A673 (cell line): Measurements from ENCODE around the gene PCDHGA11. TPM values are rescaled to one million over a fixed set of nuclear protein-coding genes. Genes with fewer than 3 reads are reported as not detected.
"Not testable (repeated sequence)": the region's sequence is repeated elsewhere in the genome, so short reads cannot be mapped to it uniquely, and the experiment has no call there.

ENCODE experiments used
- BruUV-seq: library from RNA; stranded (reverse); fragments of 400-500 nt; replicated peaks from 2 replicates; lab custom pipeline; 2021; lab: Mats Ljungman, UMichigan
- CTCF ChIA-PET: fragments of 300-600 bp; sonication (Branson Sonifier 250); formaldehyde crosslinking; loops from one replicate; lab custom pipeline; 2022; ENCODE audit warnings: antibody characterized with exemption; lab: Charles Lee
- POLR2A ChIA-PET: fragments of 300-600 bp; sonication (Branson Sonifier 250); formaldehyde crosslinking; loops from one replicate; lab custom pipeline; 2022; ENCODE audit warnings: antibody characterized with exemption; ENCODE audit not compliant: low non-redundant PET; lab: Charles Lee
- DNase-seq: peaks from one replicate; pipeline ENCODE4 v3.0.0-alpha.2; 2015; ENCODE audit warnings: low spot score
- H3K27ac ChIP-seq: fragments of 200-600 bp; sonication (generic); 2 replicates; pipeline ENCODE4 v1.5.1; 2016; ENCODE audit warnings: mixed run types, low read depth, mild to moderate bottlenecking, mixed read lengths, antibody characterized with exemption, low read length; ENCODE audit not compliant: poor library complexity, severe bottlenecking
- H3K27me3 ChIP-seq: fragments of 200-600 bp; sonication (generic); replicated peaks from 2 replicates; pipeline ENCODE4 v1.6.1; 2017; ENCODE audit warnings: mixed run types, low read depth, mild to moderate bottlenecking, mixed read lengths, antibody characterized with exemption, low read length; ENCODE audit not compliant: insufficient read depth, poor library complexity
- H3K36me3 ChIP-seq: fragments of 200-600 bp; sonication (generic); 2 replicates; pipeline ENCODE4 v1.6.1; 2016; ENCODE audit warnings: mixed run types, mild to moderate bottlenecking, mixed read lengths, antibody characterized with exemption, low read length; ENCODE audit not compliant: insufficient read depth, poor library complexity, severe bottlenecking
- H3K4me1 ChIP-seq: fragments of 200-600 bp; sonication (generic); 2 replicates; pipeline ENCODE4 v1.6.1; 2017; ENCODE audit warnings: mixed run types, mild to moderate bottlenecking, mixed read lengths, antibody characterized with exemption, low read length; ENCODE audit not compliant: insufficient read depth, poor library complexity, severe bottlenecking
- H3K4me3 ChIP-seq: fragments of 200-600 bp; sonication (generic); 2 replicates; pipeline ENCODE4 v1.5.1; 2016; ENCODE audit warnings: low read depth, mixed run types, mild to moderate bottlenecking, mixed read lengths, low read length; ENCODE audit not compliant: poor library complexity, severe bottlenecking
- H3K9me3 ChIP-seq: fragments of 200-600 bp; sonication (generic); 2 replicates; pipeline ENCODE4 v1.6.1; 2016; ENCODE audit warnings: mixed run types, low read depth, mild to moderate bottlenecking, mixed read lengths, antibody characterized with exemption, low read length; ENCODE audit not compliant: poor library complexity, severe bottlenecking
- EZH2 ChIP-seq: fragments of 200-600 bp; sonication (generic); IDR thresholded peaks from 2 replicates; pipeline ENCODE4 v1.6.1; 2017; ENCODE audit warnings: borderline replicate concordance, low read depth, mild to moderate bottlenecking, mixed read lengths, antibody characterized with exemption, low read length; ENCODE audit not compliant: poor library complexity, severe bottlenecking
- intact Hi-C: fragments of 100-400 bp; cut with micrococcal nuclease; formaldehyde crosslinking; loops from one replicate; pipeline ENCODE4 v1.10.0; 2022; ENCODE audit not compliant: unreplicated experiment
- total RNA-seq: library from RNA; stranded (reverse); gene quantifications from 2 replicates; pipeline ENCODE4 v1.2.3, GENCODE V29; 2021
- TF ChIP-seq, protein P1 (sequence below): fragments of 300-800, 200-600 bp; sonication (generic); conservative IDR thresholded peaks from 2 replicates; pipeline ENCODE4 v1.5.1; 2017; ENCODE audit warnings: low read depth, mild to moderate bottlenecking, antibody characterized with exemption, low read length, moderate library complexity, mixed read lengths

PCDHGA11 gene
- total RNA-seq, 1 experiment from 2014 or later, result 35.5 TPM

DNA sequence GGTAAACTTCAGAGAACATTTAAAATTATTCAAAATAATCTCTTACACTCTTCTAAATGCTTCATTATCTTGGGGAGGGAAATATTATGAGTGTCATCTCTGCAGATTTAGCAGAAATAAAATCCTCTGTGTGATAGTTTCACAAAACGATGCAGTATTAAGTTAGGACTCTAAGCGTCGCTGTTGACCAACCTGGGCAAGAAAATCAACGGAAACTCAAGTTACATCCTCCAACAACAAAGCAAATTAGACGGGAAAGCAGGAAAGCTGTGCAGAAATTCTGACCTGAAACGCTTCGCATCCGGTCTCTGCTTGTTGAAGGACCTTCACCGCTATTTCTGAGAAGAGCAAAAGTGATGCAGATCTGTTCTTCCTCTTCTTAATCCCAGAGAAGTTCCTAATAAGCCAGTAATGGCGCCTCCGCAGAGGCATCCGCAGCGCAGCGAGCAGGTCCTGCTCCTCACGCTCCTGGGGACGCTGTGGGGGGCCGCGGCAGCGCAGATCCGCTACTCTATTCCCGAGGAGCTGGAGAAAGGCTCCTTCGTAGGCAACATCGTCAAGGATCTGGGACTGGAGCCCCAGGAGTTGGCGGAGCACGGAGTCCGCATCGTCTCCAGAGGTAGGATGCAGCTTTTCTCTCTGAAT, 47.1 kb upstream of the PCDHGA11 start, which contains the start of gene PCDHGA6:
Gene PCDHGA6, plus strand, starts transcription at position 219 of the 645 bp plus-strand sequence. Its CDS starts 193 bp downstream, at position 412.
- peak; percentile 70 for DNase-seq
- TF ChIP-seq, protein P1, sequence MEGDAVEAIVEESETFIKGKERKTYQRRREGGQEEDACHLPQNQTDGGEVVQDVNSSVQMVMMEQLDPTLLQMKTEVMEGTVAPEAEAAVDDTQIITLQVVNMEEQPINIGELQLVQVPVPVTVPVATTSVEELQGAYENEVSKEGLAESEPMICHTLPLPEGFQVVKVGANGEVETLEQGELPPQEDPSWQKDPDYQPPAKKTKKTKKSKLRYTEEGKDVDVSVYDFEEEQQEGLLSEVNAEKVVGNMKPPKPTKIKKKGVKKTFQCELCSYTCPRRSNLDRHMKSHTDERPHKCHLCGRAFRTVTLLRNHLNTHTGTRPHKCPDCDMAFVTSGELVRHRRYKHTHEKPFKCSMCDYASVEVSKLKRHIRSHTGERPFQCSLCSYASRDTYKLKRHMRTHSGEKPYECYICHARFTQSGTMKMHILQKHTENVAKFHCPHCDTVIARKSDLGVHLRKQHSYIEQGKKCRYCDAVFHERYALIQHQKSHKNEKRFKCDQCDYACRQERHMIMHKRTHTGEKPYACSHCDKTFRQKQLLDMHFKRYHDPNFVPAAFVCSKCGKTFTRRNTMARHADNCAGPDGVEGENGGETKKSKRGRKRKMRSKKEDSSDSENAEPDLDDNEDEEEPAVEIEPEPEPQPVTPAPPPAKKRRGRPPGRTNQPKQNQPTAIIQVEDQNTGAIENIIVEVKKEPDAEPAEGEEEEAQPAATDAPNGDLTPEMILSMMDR, result peak; percentile 69
- no peak for TF ChIP-seq EZH2
- Histone ChIP-seq H3K27me3 (no peaks in the 10 kb centered on the region), H3K4me1 (no peaks in the 10 kb centered on the region), H3K4me3 (peak within 1 kb of the TSS; percentile 51), H3K36me3 (no peaks in the 10 kb centered on the region), H3K27ac (peak within 1 kb of the TSS; percentile 59), H3K9me3 (peaks cover 30% of the 10 kb centered on the region)
- ChIA-PET CTCF (interaction anchor here (0.6 to 1.4 kb wide), 5 partner anchors 151 to 194 kb away, joined by 3 to 13 read pairs (median 8); partner anchors contain the start of gene PCDHB14), POLR2A (no interaction called here)
- intact Hi-C loops, result loop anchor here (1.0 kb wide), 1 partner anchor 188 kb away; no protein-coding TSS in a partner anchor
- TSS peak; percentile 40 for BruUV-seq

DNA sequence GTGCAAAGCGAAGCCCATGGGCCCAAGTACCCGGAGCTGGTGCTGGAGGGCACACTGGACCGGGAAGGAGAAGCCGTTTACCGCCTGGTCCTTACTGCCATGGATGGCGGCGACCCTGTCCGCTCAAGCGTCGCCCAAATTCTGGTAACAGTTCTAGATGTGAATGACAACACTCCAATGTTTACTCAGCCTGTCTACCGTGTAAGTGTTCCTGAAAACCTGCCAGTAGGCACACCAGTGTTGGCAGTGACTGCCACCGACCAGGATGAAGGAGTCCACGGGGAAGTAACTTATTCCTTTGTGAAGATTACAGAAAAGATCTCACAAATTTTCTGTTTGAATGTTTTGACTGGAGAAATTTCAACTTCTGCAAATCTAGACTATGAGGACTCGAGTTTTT, 46.2 kb upstream of the PCDHGA11 start:
- ChIA-PET CTCF (interaction anchor here (1.0 to 1.4 kb wide), 4 partner anchors 151 to 189 kb away, joined by 5 to 13 read pairs (median 10); partner anchors contain the start of gene PCDHB14), POLR2A (no interaction called here)
- Histone ChIP-seq H3K27me3 (no peaks in the 10 kb centered on the region), H3K27ac (no peak overlapping the region), H3K4me3 (peak overlapping the region; percentile 51), H3K9me3 (peaks cover 33% of the 10 kb centered on the region), H3K4me1 (no peaks in the 10 kb centered on the region), H3K36me3 (no peaks in the 10 kb centered on the region)
- TF ChIP-seq, protein P1, result no peak
- TF ChIP-seq EZH2, result no peak
- BruUV-seq, result no TSS peak
- no peak for DNase-seq
- intact Hi-C loops, result no loop called here

DNA sequence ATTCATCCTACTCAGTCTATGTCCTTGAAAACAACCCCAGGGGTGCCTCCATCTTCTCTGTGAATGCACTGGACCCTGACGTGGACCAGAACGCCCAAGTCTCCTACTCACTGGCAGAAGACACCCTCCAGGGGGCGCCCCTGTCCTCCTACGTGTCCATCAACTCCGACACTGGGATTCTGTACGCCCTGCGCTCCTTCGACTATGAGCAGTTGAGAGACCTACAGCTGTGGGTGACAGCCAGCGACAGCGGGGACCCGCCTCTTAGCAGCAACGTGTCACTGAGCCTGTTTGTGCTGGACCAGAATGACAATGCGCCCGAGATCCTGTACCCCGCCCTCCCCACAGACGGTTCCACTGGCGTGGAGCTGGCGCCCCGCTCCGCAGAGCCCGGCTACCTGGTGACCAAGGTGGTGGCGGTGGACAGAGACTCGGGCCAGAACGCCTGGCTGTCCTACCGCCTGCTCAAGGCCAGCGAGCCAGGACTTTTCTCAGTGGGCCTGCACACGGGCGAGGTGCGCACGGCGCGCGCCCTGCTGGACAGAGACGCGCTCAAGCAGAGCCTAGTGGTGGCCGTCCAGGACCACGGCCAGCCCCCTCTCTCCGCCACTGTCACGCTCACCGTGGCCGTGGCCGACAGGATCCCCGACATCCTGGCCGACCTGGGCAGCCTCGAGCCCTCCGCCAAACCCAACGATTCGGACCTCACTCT, 45.3 kb upstream of the PCDHGA11 start:
- peaks cover 35% of the 10 kb centered on the region for H3K9me3 ChIP-seq
- intact Hi-C loops, H3K36me3 ChIP-seq, H3K4me3 ChIP-seq, BruUV-seq, H3K27me3 ChIP-seq, H3K4me1 ChIP-seq, DNase-seq, H3K27ac ChIP-seq: not testable (repeated sequence)
- ChIA-PET POLR2A (interaction anchor here (0.5 kb wide), 1 partner anchor 217 kb away, joined by 6 read pairs; no protein-coding TSS in a partner anchor), CTCF (interaction anchor here (0.7 kb wide), 1 partner anchor 134 kb away, joined by 5 read pairs; no protein-coding TSS in a partner anchor)
